Endodermal cell (in vitro differentiated cells): ENCODE results near the gene AHI1. TPM values are rescaled to one million over a fixed set of nuclear protein-coding genes. Genes with fewer than 3 reads are reported as not detected.

Experiments used
- DNase-seq: peaks from one replicate; pipeline ENCODE4 v3.0.0-alpha.2; 2017
- H3K27ac ChIP-seq: 2 replicates; pipeline ENCODE4 v1.5.1; 2013; ENCODE audit warnings: mild to moderate bottlenecking, low read depth, low read length, moderate library complexity
- H3K27me3 ChIP-seq: 2 replicates; pipeline ENCODE4 v1.6.1; 2013; ENCODE audit warnings: mild to moderate bottlenecking, low read length, moderate library complexity; ENCODE audit not compliant: insufficient read depth, control insufficient read depth, poor library complexity, severe bottlenecking
- H3K36me3 ChIP-seq: 2 replicates; pipeline ENCODE4 v1.7.0; 2013; ENCODE audit warnings: mild to moderate bottlenecking, low read length, moderate library complexity; ENCODE audit not compliant: control insufficient read depth, insufficient read depth
- H3K4me1 ChIP-seq: one replicate; pipeline ENCODE4 v1.7.0; 2013; ENCODE audit warnings: low read length; ENCODE audit not compliant: control insufficient read depth, insufficient read depth
- H3K4me3 ChIP-seq: 2 replicates; pipeline ENCODE4 v1.5.1; 2013; ENCODE audit warnings: mild to moderate bottlenecking, low read length, moderate library complexity
- H3K9ac ChIP-seq: 2 replicates; pipeline ENCODE4 v1.6.1; 2013; ENCODE audit warnings: mild to moderate bottlenecking, low read length, moderate library complexity; ENCODE audit not compliant: poor library complexity, severe bottlenecking; ENCODE audit errors: extremely low read depth
- H3K9me3 ChIP-seq: 2 replicates; pipeline ENCODE4 v1.6.1; 2013; ENCODE audit warnings: mild to moderate bottlenecking, low read length, moderate library complexity; ENCODE audit not compliant: control insufficient read depth
- H3K27ac Mint-ChIP-seq: 2 replicates; pipeline ENCODE4 v1.8.0; 2020; ENCODE audit warnings: mixed read lengths
- H3K27me3 Mint-ChIP-seq: 2 replicates; pipeline ENCODE4 v1.8.0; 2021; ENCODE audit warnings: mild to moderate bottlenecking, mixed read lengths; ENCODE audit not compliant: insufficient read depth
- H3K36me3 Mint-ChIP-seq: 2 replicates; pipeline ENCODE4 v1.8.0; 2020; ENCODE audit warnings: low read depth, mixed read lengths
- H3K4me1 Mint-ChIP-seq: 2 replicates; pipeline ENCODE4 v1.8.0; 2020; ENCODE audit warnings: mixed read lengths
- H3K4me3 Mint-ChIP-seq: 2 replicates; pipeline ENCODE4 v1.8.0; 2020; ENCODE audit warnings: mild to moderate bottlenecking, moderate library complexity, mixed read lengths
- H3K9me3 Mint-ChIP-seq: 2 replicates; pipeline ENCODE4 v1.8.0; 2020; ENCODE audit warnings: mild to moderate bottlenecking, mixed read lengths
- CTCF ChIP-seq: fragments of 200-600 bp; sonication (generic); conservative IDR thresholded peaks from 2 replicates; pipeline ENCODE4 v1.5.0; 2021; ENCODE audit warnings: antibody characterized with exemption, mild to moderate bottlenecking
- WGBS, 2 experiments: methylation state at CpG; one replicate each; pipeline versions ENCODE4 v1.1.5 to v1.1.7; 2013; ENCODE audit warnings: missing lambda C conversion rate in 2 of 2, mixed read lengths in 1 of 2; ENCODE audit not compliant: insufficient coverage in 1 of 2, insufficient read length in 1 of 2; 5-methylcytosine and 5-hydroxymethylcytosine counted together
- total RNA-seq, 2 donors: library from RNA; stranded (reverse); fragmentation: NEBNext Ultra II Directional in 1 of 2; extraction: Animal tissue kit (Norgen Biotek cat#: 25700) in 1 of 2; gene quantifications; 2 replicates in 1 of 2; 3 replicates in 1 of 2; pipeline ENCODE4 v1.2.1, GENCODE V29; 2021

Gene AHI1
- total RNA-seq, 2 donors from 2014 or later: 24.9 to 34.9 TPM

- H3K9me3 Mint-ChIP-seq: no peaks in the 10 kb centered on the region
- H3K4me1 Mint-ChIP-seq: peaks cover 14% of the 10 kb centered on the region
- 61 to 68% methylated on average over 2 of the region's 2 CpGs for WGBS, 2 experiments
- H3K4me3 ChIP-seq: no peak overlapping the region
- no peaks in the 10 kb centered on the region for H3K27me3 ChIP-seq
- H3K27me3 Mint-ChIP-seq: no peaks in the 10 kb centered on the region
- H3K9me3 ChIP-seq: no peaks in the 10 kb centered on the region
- DNase-seq: no peak
- no peak overlapping the region for H3K9ac ChIP-seq
- H3K27ac Mint-ChIP-seq: no peak overlapping the region
- no peak overlapping the region for H3K4me3 Mint-ChIP-seq
- no peak for TF ChIP-seq CTCF
- no peak overlapping the region for H3K27ac ChIP-seq
- H3K36me3 ChIP-seq: no peaks in the 10 kb centered on the region
- H3K4me1 ChIP-seq: no peaks in the 10 kb centered on the region
- no peaks in the 10 kb centered on the region for H3K36me3 Mint-ChIP-seq
These were observed 115.3 kb downstream of the AHI1 start for GRCh38 chr6:135382182-135382628.

GRCh38 chr6:135380793-135381192 lies 116.7 kb downstream of the AHI1 start:
- DNase-seq: no peak
- no peak overlapping the region for H3K27ac Mint-ChIP-seq
- Histone ChIP-seq H3K36me3 (no peaks in the 10 kb centered on the region), H3K9me3 (no peaks in the 10 kb centered on the region), H3K4me3 (no peak overlapping the region), H3K27me3 (no peaks in the 10 kb centered on the region), H3K4me1 (no peaks in the 10 kb centered on the region), H3K9ac (no peak overlapping the region), H3K27ac (no peak overlapping the region)
- no peak for TF ChIP-seq CTCF
- no peaks in the 10 kb centered on the region for H3K36me3 Mint-ChIP-seq
- peaks cover 12% of the 10 kb centered on the region for H3K4me1 Mint-ChIP-seq
- no peaks in the 10 kb centered on the region for H3K27me3 Mint-ChIP-seq
- no peak overlapping the region for H3K4me3 Mint-ChIP-seq
- no peaks in the 10 kb centered on the region for H3K9me3 Mint-ChIP-seq

GRCh38 chr6:135379647-135380046 lies 117.9 kb downstream of the AHI1 start:
- Histone ChIP-seq H3K27ac (no peak overlapping the region), H3K36me3 (no peaks in the 10 kb centered on the region), H3K9ac (no peak overlapping the region), H3K27me3 (no peaks in the 10 kb centered on the region), H3K4me3 (no peak overlapping the region), H3K4me1 (no peaks in the 10 kb centered on the region), H3K9me3 (no peaks in the 10 kb centered on the region)
- Mint-ChIP-seq H3K27ac (no peak overlapping the region), H3K27me3 (no peaks in the 10 kb centered on the region), H3K4me1 (peaks cover 5% of the 10 kb centered on the region), H3K36me3 (no peaks in the 10 kb centered on the region), H3K9me3 (no peaks in the 10 kb centered on the region), H3K4me3 (no peak overlapping the region)
- no peak for DNase-seq
- TF ChIP-seq CTCF: no peak
